Heart right ventricle (tissue), 16 donors: ENCODE measurements around the gene ZGLP1. TPM values are rescaled to one million over a fixed set of nuclear protein-coding genes. Genes with fewer than 3 reads are reported as not detected.

Experiments
- ATAC-seq, 8 donors: fragments of 200-7000 bp; cut with Tn5 transposase; one replicate each; pipeline ENCODE4 v1.9.1; 2020; ENCODE audit warnings: mild to moderate bottlenecking in 8 of 8, moderate library complexity in 8 of 8, moderate number of reproducible peaks in 1 of 8
- DNase-seq, 2 donors: peaks; one replicate each; pipeline ENCODE4 v3.0.0-alpha.2; 2020
- H3K27ac ChIP-seq, 10 donors: fragments of 200-600 bp; sonication (generic) in 2 of 10; one replicate each; pipeline versions ENCODE4 v1.5.0 to v1.8.0; 2020 to 2022; ENCODE audit warnings: mild to moderate bottlenecking in 3 of 10
- H3K27me3 ChIP-seq, 7 donors: fragments of 200-600 bp; one replicate each; pipeline ENCODE4 v1.8.0; 2021 to 2022; ENCODE audit warnings: mild to moderate bottlenecking in 2 of 7
- H3K36me3 ChIP-seq, 9 donors: fragments of 200-600 bp; sonication (generic) in 1 of 9; one replicate each; pipeline versions ENCODE4 v1.5.0 to v1.8.0; 2020 to 2022; ENCODE audit warnings: mild to moderate bottlenecking in 2 of 9
- H3K4me1 ChIP-seq, 9 donors: fragments of 200-600 bp; sonication (generic) in 1 of 9; one replicate each; pipeline versions ENCODE4 v1.5.0 to v1.8.0; 2020 to 2022; ENCODE audit warnings: mild to moderate bottlenecking in 4 of 9
- H3K4me3 ChIP-seq, 10 donors: fragments of 200-600 bp; sonication (generic) in 2 of 10; one replicate each; pipeline versions ENCODE4 v1.5.0 to v1.8.0; 2020 to 2022; ENCODE audit warnings: mild to moderate bottlenecking in 7 of 10, moderate library complexity in 2 of 10
- H3K9me3 ChIP-seq, 11 donors: fragments of 200-600 bp in 10 of 11; sonication (generic) in 2 of 11; one replicate each; pipeline versions ENCODE4 v1.5.0 to v1.8.0; 2013 to 2022; ENCODE audit warnings: mild to moderate bottlenecking in 2 of 11, control low read depth in 1 of 11, moderate library complexity in 1 of 11
- CTCF ChIP-seq, 9 donors: fragments of 200-600 bp; sonication (generic) in 2 of 9; IDR thresholded peaks; one replicate each; pipeline versions ENCODE4 v1.5.0 to v1.8.0; 2021 to 2022; ENCODE audit warnings: antibody characterized with exemption in 9 of 9, mild to moderate bottlenecking in 5 of 9, moderate library complexity in 1 of 9
- WGBS, 2 donors: extraction: QIAGEN DNeasy Blood & Tissue Kit; methylation state at CpG; one replicate each; pipeline ENCODE4 v1.1.7; 2013; ENCODE audit warnings: inconsistent platforms in 1 of 2; 5-methylcytosine and 5-hydroxymethylcytosine counted together
- intact Hi-C, 10 donors: fragments of 100-400 bp; cut with DNase I; formaldehyde crosslinking; loops; one replicate each; pipeline versions ENCODE4 v1.11.1 to v1.14.2; 2022
- polyA plus RNA-seq, 2 donors: library from polyadenylated mRNA; stranded (reverse); fragments of 200-250 nt; gene quantifications; one replicate each; pipeline ENCODE4 v1.2.3, GENCODE V29; 2013
- total RNA-seq, 10 donors: library from RNA; stranded (reverse); fragmentation: NEBNext Ultra II Directional in 3 of 10; extraction: Animal tissue kit (Norgen Biotek cat#: 25700) in 3 of 10; gene quantifications; one replicate each; pipeline versions ENCODE4 v1.2.1 to v1.2.4, GENCODE V29; 2021 to 2023
- donor health status: Arrhythmogenic right ventricular cardiomyopathy.
- donor health status: ischemic (EF 13 %, LVEDD 7.1; RV severe dilation, severe dysfunction).
- donor health status: healthy with polysubstance abuse.
- donor health status: DM: no; HTN: yes; CAD: no.
- donor health status: DM: no; HTN: no; CAD: no.
- donor health status: ischemic (EF 25% LVEDD 6.9; RV normal size, moderate dysfunction).
- donor health status: ischemic (EF 25% LVEDD 5.7; RV mildly dilated, moderate dysfunction).
- donor health status: healthy.
- donor health status: DM: yes; HTN: yes; CAD: no.
- donor health status: Ischemic cardiomyopathy.
- donor health status: ischemic (EF 35%, LVEDD 5.7; RV mildly dilated, moderate dysfunction).
- donor health status: nonischemic (EF 11% LVEDD 7.7; RV severe dilation, severe dysfunction).
- donor health status: DM: yes; HTN: yes; CAD: no.
- donor health status: PGD.
- donor health status: ischemic (EF 29% LVEDD 5.4; RV normal size, mild dysfunction).
- donor health status: nonischemic (EF 23%, LVEDD 6.1; RV moderate dilation, normal function).

ZGLP1 gene
- total and polyA plus RNA-seq, 12 donors, result 0.34 to 8.9 (median 0.89) TPM

DNA sequence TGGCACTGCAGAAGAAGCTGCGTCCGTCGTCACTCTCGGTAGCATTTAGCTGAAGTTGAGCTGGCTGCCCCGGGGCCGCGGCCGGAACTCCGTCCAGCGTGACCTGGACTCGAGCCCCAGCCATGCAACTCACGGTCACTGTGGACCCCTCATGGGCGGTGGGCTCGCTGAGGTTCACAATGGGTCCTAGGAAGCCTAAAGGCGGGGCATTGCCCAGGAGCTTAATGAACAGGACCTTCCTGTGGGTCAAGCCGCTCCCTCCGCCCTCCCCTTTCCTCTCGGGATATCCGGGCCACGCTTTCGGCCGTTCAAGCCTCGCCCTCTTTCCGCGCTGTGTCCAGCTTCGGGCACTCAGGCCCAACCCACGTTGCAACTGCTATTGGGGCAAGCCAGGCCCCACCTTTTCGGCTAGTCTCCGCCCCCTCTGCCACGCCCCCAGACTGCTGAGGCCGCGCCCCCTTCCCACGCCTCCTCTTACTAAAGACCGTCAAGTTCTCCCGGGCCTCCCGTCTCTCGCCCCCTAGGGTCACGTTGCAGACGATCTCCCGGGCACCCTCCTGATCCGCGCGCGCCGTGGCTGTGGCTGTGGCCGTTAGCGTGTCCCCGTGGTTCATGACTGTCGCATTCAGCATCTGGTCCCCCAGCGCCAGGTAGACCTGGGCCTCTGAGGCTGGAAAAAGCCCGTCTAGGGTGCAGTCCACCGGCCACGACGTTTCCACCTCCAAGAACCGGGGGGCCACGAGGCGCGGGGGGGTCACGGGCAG, 25.2 kb upstream of the ZGLP1 start:
- intact Hi-C loops, result loop anchor here in 7 of 10 donors (2.0 to 10.0 kb wide), 9 partner anchors 18 to 67 kb away; partner anchors contain the start of genes ICAM1 (in 5 of the 7), TYK2 (in 3 of the 7), ICAM4 (in 1 of the 7) and ICAM5 (in 1 of the 7)
- peak in 4 of 9 donors; percentile 9 to 32 (median 30) for TF ChIP-seq CTCF (IDR thresholded peaks at IDR 0.05)
- no peaks in the 10 kb centered on the region for H3K9me3 ChIP-seq
- no peaks in the 10 kb centered on the region for H3K27me3 ChIP-seq
- peaks cover 0 to 29% (median 8%) of the 10 kb centered on the region in 9 donors for H3K36me3 ChIP-seq
- ATAC-seq (peak; percentile 86 to 93 (median 90)), DNase-seq (peak; percentile 96)
- 8% methylated on average over 59 of the region's 59 CpGs for WGBS, 2 donors
- H3K27ac ChIP-seq, result peak overlapping the region in 9 of 10 donors; percentile 64 to 96 (median 84)
- H3K4me1 ChIP-seq, result peaks cover 4 to 58% (median 31%) of the 10 kb centered on the region in 9 donors
- peak overlapping the region; percentile 16 to 94 (median 76) for H3K4me3 ChIP-seq

DNA sequence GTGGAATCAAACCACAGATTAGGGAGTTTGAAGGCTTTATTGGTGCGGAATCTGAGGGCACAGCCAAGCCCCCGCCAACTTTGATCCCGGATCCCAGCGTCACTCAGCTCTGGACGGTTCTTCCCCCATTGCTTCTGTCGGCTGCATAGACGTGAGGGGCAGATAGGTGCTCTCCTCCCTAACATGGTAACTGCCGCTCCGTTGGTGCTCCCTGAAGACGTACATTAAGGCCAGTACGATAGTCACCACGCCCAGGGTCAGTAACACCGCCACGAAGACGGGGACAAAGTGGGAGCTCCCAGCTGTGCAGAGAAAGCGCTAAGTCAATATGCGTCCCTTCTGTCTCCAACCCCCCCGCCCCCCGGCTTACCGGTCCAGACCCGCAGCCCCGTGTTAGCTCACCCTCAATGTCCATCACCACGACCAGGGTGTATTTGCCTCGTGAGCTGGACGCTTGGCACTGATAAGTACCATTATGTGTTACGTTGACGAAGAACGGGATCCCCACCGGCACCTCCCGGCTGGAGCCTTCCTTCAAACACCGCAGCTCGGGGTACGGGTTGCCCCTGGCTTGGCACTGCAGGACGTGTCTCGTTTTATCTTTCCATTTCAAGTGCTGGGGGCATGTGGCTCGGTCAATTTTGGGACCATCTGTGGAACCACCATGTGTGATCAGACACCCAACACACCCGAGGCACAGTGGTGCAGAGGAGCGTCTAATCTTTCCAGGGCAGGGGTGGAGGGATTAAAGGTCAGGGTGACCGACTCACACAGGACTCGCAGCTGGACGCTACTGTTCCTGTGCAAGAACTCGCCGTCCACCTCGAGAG, 24.4 kb upstream of the ZGLP1 start:
- Histone ChIP-seq H3K36me3 (peaks cover 0 to 37% (median 16%) of the 10 kb centered on the region in 9 donors), H3K4me1 (peaks cover 4 to 50% (median 31%) of the 10 kb centered on the region in 9 donors), H3K9me3 (no peaks in the 10 kb centered on the region), H3K27ac (peak overlapping the region in 9 of 10 donors; percentile 74 to 96 (median 90)), H3K4me3 (peak overlapping the region; percentile 16 to 94 (median 76)), H3K27me3 (no peaks in the 10 kb centered on the region)
- TF ChIP-seq CTCF (IDR thresholded peaks at IDR 0.05), result no peak
- 3 to 4% methylated on average over 44 of the region's 44 CpGs for WGBS, 2 donors
- intact Hi-C loops, result loop anchor here in 6 of 10 donors (1.0 to 10.0 kb wide), 9 partner anchors 19 to 67 kb away; partner anchors contain the start of genes ICAM1 (in 5 of the 6), TYK2 (in 3 of the 6), ICAM4 (in 1 of the 6) and ICAM5 (in 1 of the 6)
- ATAC-seq (peak in 2 of 8 donors; percentile 1), DNase-seq (no peak)

GRCh38 chr19:10332965-10333757, 23.5 kb upstream of the ZGLP1 start, which contains the start of gene RAVER1:
Gene RAVER1 (minus strand): TSS chr19:10333529. CDS start chr19:10333507, 22 bp downstream.
- TF ChIP-seq CTCF (IDR thresholded peaks at IDR 0.05), result peak in 1 of 9 donors; percentile 1
- Histone ChIP-seq H3K27ac (peak within 1 kb of the TSS; percentile 78 to 96 (median 91)), H3K4me1 (peaks cover 4 to 42% (median 31%) of the 10 kb centered on the region in 9 donors), H3K4me3 (peak within 1 kb of the TSS; percentile 60 to 94 (median 76)), H3K27me3 (no peaks in the 10 kb centered on the region), H3K36me3 (peaks cover 0 to 45% (median 24%) of the 10 kb centered on the region in 9 donors), H3K9me3 (no peaks in the 10 kb centered on the region)
- 0 to 1% methylated on average over 81 to 82 of the region's 82 CpGs for WGBS, 2 donors
- ATAC-seq (peak; percentile 90 to 97 (median 94)), DNase-seq (peak; percentile 98)
- intact Hi-C loops, result loop anchor here in 6 of 10 donors (1.0 to 10.0 kb wide), 8 partner anchors 17 to 66 kb away; partner anchors contain the start of genes ICAM1 (in 5 of the 6), TYK2 (in 2 of the 6), FDX2 (in 1 of the 6) and ICAM4 (in 1 of the 6)
